GM18951 (cell line): ENCODE results near the gene PLSCR5.

Experiments used
- POLR2A ChIP-seq: IDR thresholded peaks from 4 replicates; pipeline ENCODE4 v1.6.1; 2011; ENCODE audit warnings: mild to moderate bottlenecking; ENCODE audit not compliant: insufficient read length, insufficient read depth; ENCODE audit errors: extremely low read depth
- in situ Hi-C: fragments of 300-500 bp; cut with MboI; formaldehyde crosslinking; loops from one replicate; pipeline ENCODE4 v1.12.0; 2022; ENCODE audit warnings: low sequenced_read_pairs, mixed read lengths, inconsistent platforms; ENCODE audit not compliant: unreplicated experiment

Gene PLSCR5

DNA sequence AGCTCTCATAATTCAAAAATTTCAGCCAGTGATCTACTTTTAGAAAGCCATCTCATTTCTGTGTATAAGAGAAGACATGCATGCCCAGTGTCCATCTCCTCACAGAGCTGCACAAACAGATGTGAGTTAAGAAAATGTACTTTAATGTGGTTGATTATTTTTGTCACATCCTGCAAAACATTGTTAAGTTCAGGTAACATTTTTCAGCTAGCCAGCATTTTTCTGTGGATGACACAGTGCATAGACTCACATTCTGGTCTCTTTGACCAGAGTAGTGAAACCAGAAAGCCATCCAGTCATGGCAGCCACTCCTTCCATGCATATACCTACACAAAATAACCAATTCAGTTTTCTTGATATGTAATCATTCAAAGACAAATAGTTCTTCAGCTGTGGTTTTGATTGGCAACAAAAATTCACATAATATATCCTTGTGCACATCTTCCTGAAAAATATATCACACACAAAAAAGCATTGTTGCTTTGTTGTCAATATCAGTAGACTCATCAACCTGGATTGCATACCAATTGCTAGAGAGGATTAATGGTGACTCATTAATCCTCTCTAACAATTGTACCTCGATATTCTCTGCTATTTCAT lies 58.7 kb downstream of the PLSCR5 start:
- no peak for TF ChIP-seq POLR2A
- in situ Hi-C loops = no loop called here

DNA sequence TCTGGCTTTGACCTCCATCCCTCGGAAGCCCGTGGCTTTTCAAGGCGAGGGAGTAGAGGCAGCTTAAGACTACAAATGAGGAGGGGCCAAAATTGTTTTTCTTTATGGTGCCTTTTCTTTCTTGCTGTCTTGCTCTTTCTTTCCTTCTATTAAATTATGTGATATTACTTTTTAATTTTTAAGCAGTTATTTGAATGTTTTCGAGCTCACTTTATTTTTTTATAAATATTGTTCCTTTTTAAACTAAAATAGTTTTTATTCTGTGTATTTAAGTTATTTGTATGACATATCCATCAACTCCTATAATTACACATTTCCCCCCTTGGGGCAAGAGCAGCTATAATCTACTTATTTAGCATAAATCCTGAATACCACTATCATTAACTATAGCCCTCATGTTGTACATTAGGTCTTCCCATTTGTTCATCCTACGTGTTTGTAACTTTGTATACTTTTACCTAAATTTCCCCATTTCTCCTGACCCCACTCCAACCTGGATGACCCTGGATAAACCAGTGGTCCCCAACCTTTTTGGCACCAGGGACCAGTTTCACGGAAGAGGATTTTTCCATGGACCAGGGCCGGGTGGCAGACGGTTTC lies 60.1 kb downstream of the PLSCR5 start:
- no peak for TF ChIP-seq POLR2A
- in situ Hi-C loops = no loop called here

DNA sequence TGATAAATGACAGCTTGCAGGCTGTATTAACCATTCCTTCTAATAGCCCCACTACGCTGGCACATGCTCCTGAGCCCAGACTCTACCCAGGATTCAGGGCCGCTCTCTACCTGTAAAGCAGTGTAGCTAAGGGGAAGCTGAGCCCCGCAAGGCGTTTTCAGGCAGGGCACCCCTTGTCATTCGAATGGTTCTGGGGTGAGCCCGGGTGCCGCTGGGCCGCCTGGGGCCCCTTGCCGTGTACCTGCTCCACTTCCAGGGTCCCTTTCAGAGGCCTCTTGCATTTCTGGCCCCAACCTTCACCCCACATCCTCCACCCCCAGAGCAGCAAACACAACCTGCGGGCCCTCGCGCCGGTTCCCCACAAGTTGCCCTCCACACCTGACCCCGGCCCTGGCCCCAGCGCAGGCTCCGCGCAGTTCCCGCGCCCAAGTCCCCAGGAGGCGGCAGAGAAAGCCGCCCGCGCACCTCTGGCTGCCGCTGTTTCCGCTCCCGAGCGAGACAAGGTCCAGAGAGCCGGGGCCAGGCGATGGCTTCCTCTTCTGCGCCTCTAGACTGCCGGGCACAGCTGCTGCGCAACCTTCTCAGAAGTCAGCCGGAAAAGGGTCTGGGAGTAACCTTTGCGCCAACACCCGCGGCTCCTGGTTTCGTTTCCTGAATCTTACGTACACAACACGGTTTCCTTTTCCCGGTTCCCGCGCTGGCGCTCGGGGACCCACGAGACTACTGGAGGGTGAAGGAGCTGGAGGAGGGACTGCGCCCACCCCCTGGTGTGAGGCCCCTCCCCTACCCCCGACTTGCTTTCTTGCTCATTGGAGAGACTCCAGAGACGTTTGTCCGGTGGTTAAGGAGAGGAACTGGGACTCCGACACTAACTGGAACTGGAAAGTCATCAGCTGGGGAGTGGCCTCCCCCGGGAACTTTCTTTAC lies 60.9 kb downstream of the PLSCR5 start, which contains the start of gene PLSCR1:
Gene PLSCR1 (minus strand): TSS at position 606 of the 927 bp plus-strand sequence. CDS start 8,055 bp downstream, outside the sequence.
- peak; percentile 77 for TF ChIP-seq POLR2A
- in situ Hi-C loops = no loop called here

DNA sequence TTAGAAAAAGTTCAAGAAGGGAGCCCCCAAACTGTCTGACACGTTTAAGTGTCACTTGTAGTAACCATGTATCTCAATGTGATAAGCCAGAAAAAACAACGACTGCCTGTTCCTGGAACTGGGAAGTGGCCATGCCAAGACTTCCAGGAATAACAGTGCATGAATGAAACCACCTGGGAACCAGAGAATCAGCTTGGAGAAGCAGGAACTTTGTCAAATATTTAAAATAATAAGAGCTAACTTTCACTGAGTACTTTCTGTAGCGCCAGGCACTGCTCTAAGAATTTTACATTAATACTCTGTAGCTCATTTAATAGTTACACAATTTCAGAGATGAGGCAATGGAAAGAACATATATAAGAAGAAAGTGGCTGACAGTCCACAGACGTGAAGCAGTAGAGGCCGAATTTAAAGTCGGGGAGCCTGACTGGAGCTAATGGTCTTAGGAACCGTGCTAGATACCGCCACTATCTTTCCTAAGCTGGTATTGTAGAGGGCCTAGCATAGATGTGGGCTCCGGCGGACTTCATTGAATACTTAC lies 61.6 kb downstream of the PLSCR5 start:
- in situ Hi-C loops = no loop called here
- no peak for TF ChIP-seq POLR2A

DNA sequence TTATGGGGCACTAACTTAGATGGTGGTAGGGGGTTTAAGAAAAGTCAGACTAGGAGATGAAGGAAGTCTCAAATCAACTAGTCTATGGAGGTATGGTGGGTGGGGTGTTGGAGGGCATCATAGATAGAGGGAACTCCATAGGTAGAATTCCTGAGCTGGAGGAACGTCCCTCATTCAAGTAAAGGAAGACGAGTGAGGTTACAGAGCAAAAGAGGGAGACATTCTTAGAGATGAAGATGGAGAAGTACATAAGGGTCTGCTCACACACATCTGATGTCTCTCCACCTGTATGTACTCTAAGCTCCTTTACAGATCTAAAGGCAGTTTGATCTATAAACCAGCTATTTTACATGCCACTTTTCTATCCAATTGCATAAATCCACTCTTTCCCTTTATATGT lies 62.2 kb downstream of the PLSCR5 start:
- no peak for TF ChIP-seq POLR2A
- in situ Hi-C loops = no loop called here

DNA sequence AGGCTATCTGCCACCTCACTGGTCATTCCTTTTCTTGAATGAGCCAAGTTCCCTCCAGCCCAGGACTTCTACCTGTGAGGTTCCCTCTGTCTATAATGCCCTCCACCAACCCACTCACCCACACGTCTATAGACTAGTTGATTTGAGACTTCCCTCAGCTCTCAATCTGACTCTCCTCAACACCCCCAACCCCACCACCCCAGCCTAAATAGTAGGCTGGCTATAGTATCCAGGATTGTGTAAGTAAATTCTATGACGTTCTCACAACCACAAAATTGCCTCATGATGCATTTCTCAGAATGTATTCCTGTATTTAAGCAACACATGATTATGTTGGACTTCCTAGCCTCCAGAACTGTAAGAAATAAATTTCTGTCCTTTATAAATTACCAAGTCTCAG lies 63.0 kb downstream of the PLSCR5 start:
- no peak for TF ChIP-seq POLR2A
- in situ Hi-C loops = no loop called here

DNA sequence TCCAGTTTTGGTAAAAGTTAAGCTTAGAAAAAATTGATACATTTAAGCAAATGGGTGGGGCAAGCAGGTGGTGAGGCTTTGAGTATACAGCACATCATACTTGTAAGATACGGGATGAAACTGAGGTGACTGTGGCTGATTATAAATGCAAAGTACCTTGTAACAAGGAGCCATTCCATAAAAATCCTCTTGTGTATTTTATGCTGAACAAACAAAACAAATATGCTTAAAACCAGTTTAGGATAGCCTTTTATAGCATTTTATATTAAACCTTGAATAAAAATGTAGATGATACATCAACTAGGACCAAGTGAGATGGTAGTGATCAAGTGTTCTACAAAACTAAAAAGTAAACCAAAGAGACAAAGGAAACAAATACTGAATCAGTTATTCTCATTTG lies 64.2 kb downstream of the PLSCR5 start:
- TF ChIP-seq POLR2A = no peak
- in situ Hi-C loops = no loop called here

DNA sequence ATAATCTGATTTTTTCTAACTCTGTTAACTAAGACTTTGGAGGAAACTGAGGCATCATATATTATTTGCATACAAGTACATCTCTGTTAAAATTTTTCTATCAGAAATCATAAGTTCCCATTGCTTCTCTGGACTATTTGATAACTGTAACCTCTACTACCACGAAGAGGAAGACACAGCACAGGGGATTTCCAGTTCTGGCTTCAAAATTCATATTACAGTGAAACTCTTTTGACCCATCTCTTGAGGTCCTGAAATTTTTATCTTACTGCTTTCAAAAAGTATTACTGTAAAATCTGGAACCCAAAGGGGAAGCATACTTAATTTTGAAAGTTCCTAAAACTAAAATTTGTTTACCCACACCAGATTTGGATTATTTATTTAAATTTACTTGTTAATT lies 64.9 kb downstream of the PLSCR5 start:
- TF ChIP-seq POLR2A = no peak
- in situ Hi-C loops = no loop called here

DNA sequence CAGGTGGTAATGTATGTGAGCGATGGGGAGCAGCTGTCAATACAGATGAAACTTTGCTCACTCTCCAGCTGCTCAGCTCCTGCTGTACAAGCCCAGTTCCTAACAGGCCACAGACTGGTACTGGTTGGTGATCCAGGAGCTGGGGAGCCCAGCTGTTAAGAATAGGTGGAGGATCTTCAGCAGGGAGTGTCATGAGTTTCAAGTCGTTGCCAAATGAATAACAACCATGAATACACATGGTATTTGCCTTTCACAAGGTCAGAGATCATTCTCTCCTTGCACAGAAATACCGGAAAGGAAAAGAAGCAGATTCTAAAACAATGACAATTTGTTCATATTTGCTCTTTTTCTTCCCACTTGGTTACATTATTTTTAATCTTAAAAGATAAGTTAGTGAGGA lies 65.8 kb downstream of the PLSCR5 start:
- in situ Hi-C loops = no loop called here
- TF ChIP-seq POLR2A = no peak

DNA sequence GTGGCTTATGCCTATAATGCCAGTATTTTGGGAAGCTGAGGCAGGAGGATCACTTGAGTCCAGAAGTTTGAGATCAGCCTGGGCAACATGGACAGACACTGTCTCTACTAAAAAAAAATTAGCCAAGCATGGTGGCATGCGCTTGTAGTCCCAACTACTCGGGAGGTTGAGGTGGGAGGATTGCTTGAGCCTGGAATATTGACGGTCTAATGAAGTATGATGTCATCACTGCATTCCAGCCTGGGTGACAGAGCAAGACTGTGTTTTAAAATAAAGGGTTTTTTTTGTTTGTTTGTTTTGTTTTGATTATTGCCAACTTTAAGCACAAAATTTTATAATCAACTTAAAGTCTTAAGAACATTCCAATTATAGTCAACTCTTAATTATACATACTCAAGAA lies 67.5 kb downstream of the PLSCR5 start:
- in situ Hi-C loops = no loop called here
- no peak for TF ChIP-seq POLR2A

DNA sequence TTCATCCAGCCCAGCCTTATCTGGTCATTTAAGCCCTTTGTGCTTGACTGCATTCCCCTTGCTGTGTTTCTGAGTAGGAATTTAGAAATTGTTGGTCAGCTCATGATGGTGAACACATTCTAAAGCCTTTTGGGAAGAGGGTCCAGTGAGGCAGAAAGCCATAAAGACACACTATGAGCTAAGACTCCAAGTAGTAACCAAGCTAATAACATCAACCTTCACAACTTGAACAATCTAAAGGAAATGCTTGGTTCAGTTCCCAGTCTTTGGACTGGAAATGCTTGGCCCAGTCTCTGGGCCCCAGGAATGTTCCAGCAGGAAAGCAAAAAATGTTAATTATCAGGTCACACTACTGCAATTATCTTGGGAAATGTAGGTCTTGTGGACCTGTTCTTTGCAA lies 68.5 kb downstream of the PLSCR5 start:
- no peak for TF ChIP-seq POLR2A
- in situ Hi-C loops = no loop called here
